GM12878 (cell line): Measurements from ENCODE around the gene APCDD1. TPM values are rescaled to one million over a fixed set of nuclear protein-coding genes. Genes with fewer than 3 reads are reported as not detected.

Experiments
- ATAC-seq: fragments of 200-7000 bp; cut with Tn5 transposase; 3 replicates; pipeline ENCODE4 v1.9.1; 2020; ENCODE audit warnings: mild to moderate bottlenecking, moderate library complexity
- BruUV-seq: library from RNA; stranded (reverse); fragments of 400-500 nt; replicated peaks from 2 replicates; lab custom pipeline; 2021; lab: Mats Ljungman, UMichigan
- CTCF ChIA-PET: fragments of 300-600 bp; sonication (Branson Sonifier 250); formaldehyde crosslinking; extraction: SDS; loops from one replicate; lab custom pipeline; 2021; ENCODE audit warnings: inconsistent platforms; lab: Yijun Ruan, JAX
- POLR2A ChIA-PET: fragments of 350-600 bp; formaldehyde crosslinking; extraction: SDS; loops from one replicate; lab custom pipeline; 2021; ENCODE audit warnings: inconsistent platforms; lab: Charles Lee
- RAD21 ChIA-PET: fragments of 300-600 bp; sonication (Branson Sonifier 250); formaldehyde crosslinking; loops from one replicate; lab custom pipeline; 2023; ENCODE audit warnings: antibody characterized with exemption; ENCODE audit not compliant: unreplicated experiment; lab: Charles Lee
- SMC1A ChIA-PET: fragments of 300-600 bp; sonication (Branson Sonifier 250); formaldehyde crosslinking; loops from one replicate; lab custom pipeline; 2023; ENCODE audit not compliant: unreplicated experiment, uncharacterized antibody; lab: Charles Lee
- DNase-seq: peaks from one replicate; pipeline ENCODE4 v3.0.0-alpha.2; 2011; ENCODE audit warnings: low read depth, low spot score
- FAIRE-seq: peaks from 3 replicates; lab custom pipeline; 2011; peaks lifted over from hg19 to GRCh38; lab: Jason Lieb, UNC
- H2AFZ ChIP-seq: 2 replicates; pipeline ENCODE4 v1.6.0; 2011; ENCODE audit warnings: low read depth, low read length, control low read depth; ENCODE audit not compliant: control insufficient read depth
- H3K27ac ChIP-seq: 2 replicates; pipeline ENCODE4 v1.5.1; 2011; ENCODE audit warnings: control low read depth; ENCODE audit not compliant: control insufficient read depth, insufficient read depth
- H3K27me3 ChIP-seq, 2 experiments: replicated peaks in 1 of 2; 2 replicates each; pipeline versions ENCODE4 v1.6.0 to v1.6.1; 2011; ENCODE audit warnings: low read length in 1 of 2; ENCODE audit not compliant: control insufficient read depth in 2 of 2, insufficient read depth in 2 of 2
- H3K36me3 ChIP-seq, 2 experiments: 2 replicates each; pipeline ENCODE4 v1.5.1; 2011; ENCODE audit warnings: low read length in 1 of 2; ENCODE audit not compliant: control insufficient read depth in 2 of 2, insufficient read depth in 2 of 2
- H3K4me1 ChIP-seq: 2 replicates; pipeline ENCODE4 v1.6.1; 2011; ENCODE audit warnings: mild to moderate bottlenecking, low read length, moderate library complexity, mixed read lengths; ENCODE audit not compliant: control insufficient read depth, insufficient read depth
- H3K4me2 ChIP-seq: 2 replicates; pipeline ENCODE4 v1.6.0; 2011; ENCODE audit warnings: control low read depth; ENCODE audit not compliant: control insufficient read depth, insufficient read depth
- H3K4me3 ChIP-seq: fragments of 200-600 bp; sonication (generic); 2 replicates; pipeline ENCODE4 v1.5.1; 2016
- H3K79me2 ChIP-seq: 2 replicates; pipeline ENCODE4 v1.6.0; 2011; ENCODE audit warnings: low read length; ENCODE audit not compliant: control insufficient read depth, insufficient read depth
- H3K9ac ChIP-seq: 2 replicates; pipeline ENCODE4 v1.8.0; 2011; ENCODE audit warnings: low read length, control low read depth, mixed read lengths; ENCODE audit not compliant: control insufficient read depth, insufficient read depth
- H3K9me3 ChIP-seq: replicated peaks from 3 replicates; pipeline ENCODE4 v1.5.1; 2011; ENCODE audit warnings: mild to moderate bottlenecking, low read length; ENCODE audit not compliant: control insufficient read depth, insufficient read depth
- H4K20me1 ChIP-seq: 2 replicates; pipeline ENCODE4 v1.6.0; 2011; ENCODE audit not compliant: control insufficient read depth, insufficient read depth
- ATF7 ChIP-seq: fragments of 450-650 bp; IDR thresholded peaks from 2 replicates; pipeline ENCODE4 v1.6.1; 2016; ENCODE audit warnings: low read depth, mild to moderate bottlenecking
- CBX5 ChIP-seq: sonication (generic); IDR thresholded peaks from 2 replicates; pipeline ENCODE4 v1.6.1; 2016; ENCODE audit warnings: low read depth, moderate library complexity, mild to moderate bottlenecking, inconsistent platforms
- IKZF1 ChIP-seq: fragments of 450-650 bp; conservative IDR thresholded peaks from 2 replicates; pipeline ENCODE4 v1.6.1; 2017; ENCODE audit warnings: antibody characterized with exemption, mild to moderate bottlenecking
- IKZF2 ChIP-seq, 2 experiments: fragments of 450-650 bp; IDR thresholded peaks; 2 replicates each; pipeline ENCODE4 v1.6.1; 2017; ENCODE audit warnings: mild to moderate bottlenecking in 2 of 2, moderate library complexity in 2 of 2
- MTA2 ChIP-seq: fragments of 450-650 bp; IDR thresholded peaks from 2 replicates; pipeline ENCODE4 v1.6.1; 2016; ENCODE audit warnings: low read depth, mild to moderate bottlenecking, moderate library complexity
- RFX5 ChIP-seq: IDR thresholded peaks from 2 replicates; pipeline ENCODE4 v1.6.1; 2011; ENCODE audit warnings: low read depth, low read length, improper control_type of control experiment
- ZNF592 ChIP-seq: fragments of 450-650 bp; IDR thresholded peaks from 2 replicates; pipeline ENCODE4 v1.6.1; 2017; ENCODE audit warnings: mild to moderate bottlenecking, moderate library complexity
- WGBS: methylation state at CpG from one replicate; pipeline ENCODE4 v1.1.6; 2016; ENCODE audit warnings: low lambda C conversion rate; ENCODE audit not compliant: insufficient replicate concordance, insufficient coverage; ENCODE audit errors: missing lambda C conversion rate; 5-methylcytosine and 5-hydroxymethylcytosine counted together
- in situ Hi-C: fragments of 300-500 bp; cut with MboI; formaldehyde crosslinking; loops from 9 replicates; pipeline ENCODE4 v1.14.3; 2018; ENCODE audit warnings: mixed read lengths
- intact Hi-C: fragments of 100-400 bp; cut with micrococcal nuclease; formaldehyde crosslinking; loops from one replicate; pipeline ENCODE4 v1.14.2; 2022; ENCODE audit not compliant: unreplicated experiment
- polyA plus RNA-seq, 11 experiments: library from polyadenylated mRNA; depleted of rRNA in 4 of 11; unstranded in 6 of 11; stranded (reverse) in 5 of 11; fragments of >200 nt; fragmentation: Nextera tagmentation in 4 of 11; fragmentation: Illumina TruSeq in 1 of 11; extraction: Ambion mirVana in 4 of 11; extraction: Trizol in 1 of 11; gene quantifications; 1 replicate in 1 of 11; 2 replicates in 10 of 11; pipeline versions ENCODE4 v1.2.1 to v1.2.3, GENCODE V29; 2011 to 2016; ENCODE audit warnings: inconsistent platforms in 2 of 11, missing spikeins in 2 of 11, low read depth in 1 of 11
- total RNA-seq, 4 experiments: library from RNA; depleted of rRNA in 3 of 4; stranded (reverse); fragments of >200 nt in 3 of 4; fragmentation: Illumina TruSeq in 1 of 4; extraction: Trizol in 1 of 4; gene quantifications; 2 replicates each; pipeline versions ENCODE4 v1.2.1 to v1.2.3, GENCODE V29; 2013 to 2021
- TF ChIP-seq, protein P1 (sequence below): IDR thresholded peaks from 2 replicates; pipeline ENCODE4 v1.6.1; 2011; ENCODE audit warnings: borderline replicate concordance, low read depth, mild to moderate bottlenecking, moderate library complexity, low read length; ENCODE audit not compliant: insufficient read depth, poor library complexity, severe bottlenecking
- TF ChIP-seq, protein P2 (sequence below): fragments of 450-650 bp; IDR thresholded peaks from 2 replicates; pipeline ENCODE4 v1.6.1; 2017; ENCODE audit warnings: mild to moderate bottlenecking, low read depth, inconsistent platforms; ENCODE audit not compliant: poor library complexity, severe bottlenecking

APCDD1 gene
- total and polyA plus RNA-seq, 10 of the 15 experiments (the other 5 are each of a cell fraction or from before 2014, with no cell fraction given) = not detected

GRCh38 chr18:10482985-10483949, 28.8 kb downstream of the APCDD1 start (continued):
- peak; percentile 60 for TF ChIP-seq IKZF1
- no peak for TF ChIP-seq CBX5
- 0 out of 2 replicates have a peak, but pooled peaks have one; percentile 12 for TF ChIP-seq ZNF592
- peak; percentile 97 for TF ChIP-seq ATF7
- TF ChIP-seq MTA2 = peak; percentile 92

- ChIA-PET POLR2A (no interaction called here), CTCF (interaction anchor here (1.4 to 1.9 kb wide), 2 partner anchors 9 to 12 kb away, joined by 4 to 5 read pairs; no protein-coding TSS in a partner anchor), SMC1A (interaction anchor here (8.1 kb wide), 1 partner anchor 8 kb away, joined by 67 read pairs; no protein-coding TSS in a partner anchor), RAD21 (no interaction called here)
- H3K27me3 ChIP-seq = no peaks in the 10 kb centered on the region
- DNase-seq = no peak
- H3K9ac ChIP-seq = no peak overlapping the region
- no peak overlapping the region for H3K4me2 ChIP-seq
- in situ Hi-C loops = no loop called here
- peaks cover 22% of the 10 kb centered on the region for H3K4me1 ChIP-seq
- H3K9me3 ChIP-seq = no peaks in the 10 kb centered on the region
- no peaks in the 10 kb centered on the region for H4K20me1 ChIP-seq
- no peak overlapping the region for H2AFZ ChIP-seq
- no peaks in the 10 kb centered on the region for H3K79me2 ChIP-seq
- no peak for FAIRE-seq
- H3K36me3 ChIP-seq = no peaks in the 10 kb centered on the region
- ATAC-seq = no peak
- 68% methylated on average over 17 of the region's 20 CpGs for WGBS
- no peak overlapping the region for H3K4me3 ChIP-seq
- TF ChIP-seq IKZF2 (IDR thresholded peaks at IDR 0.05) = no peak
- TF ChIP-seq, protein P1, sequence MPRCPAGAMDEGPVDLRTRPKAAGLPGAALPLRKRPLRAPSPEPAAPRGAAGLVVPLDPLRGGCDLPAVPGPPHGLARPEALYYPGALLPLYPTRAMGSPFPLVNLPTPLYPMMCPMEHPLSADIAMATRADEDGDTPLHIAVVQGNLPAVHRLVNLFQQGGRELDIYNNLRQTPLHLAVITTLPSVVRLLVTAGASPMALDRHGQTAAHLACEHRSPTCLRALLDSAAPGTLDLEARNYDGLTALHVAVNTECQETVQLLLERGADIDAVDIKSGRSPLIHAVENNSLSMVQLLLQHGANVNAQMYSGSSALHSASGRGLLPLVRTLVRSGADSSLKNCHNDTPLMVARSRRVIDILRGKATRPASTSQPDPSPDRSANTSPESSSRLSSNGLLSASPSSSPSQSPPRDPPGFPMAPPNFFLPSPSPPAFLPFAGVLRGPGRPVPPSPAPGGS = no peak
- TF ChIP-seq, protein P2, sequence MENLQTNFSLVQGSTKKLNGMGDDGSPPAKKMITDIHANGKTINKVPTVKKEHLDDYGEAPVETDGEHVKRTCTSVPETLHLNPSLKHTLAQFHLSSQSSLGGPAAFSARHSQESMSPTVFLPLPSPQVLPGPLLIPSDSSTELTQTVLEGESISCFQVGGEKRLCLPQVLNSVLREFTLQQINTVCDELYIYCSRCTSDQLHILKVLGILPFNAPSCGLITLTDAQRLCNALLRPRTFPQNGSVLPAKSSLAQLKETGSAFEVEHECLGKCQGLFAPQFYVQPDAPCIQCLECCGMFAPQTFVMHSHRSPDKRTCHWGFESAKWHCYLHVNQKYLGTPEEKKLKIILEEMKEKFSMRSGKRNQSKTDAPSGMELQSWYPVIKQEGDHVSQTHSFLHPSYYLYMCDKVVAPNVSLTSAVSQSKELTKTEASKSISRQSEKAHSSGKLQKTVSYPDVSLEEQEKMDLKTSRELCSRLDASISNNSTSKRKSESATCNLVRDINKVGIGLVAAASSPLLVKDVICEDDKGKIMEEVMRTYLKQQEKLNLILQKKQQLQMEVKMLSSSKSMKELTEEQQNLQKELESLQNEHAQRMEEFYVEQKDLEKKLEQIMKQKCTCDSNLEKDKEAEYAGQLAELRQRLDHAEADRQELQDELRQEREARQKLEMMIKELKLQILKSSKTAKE = no peak
- no peak for TF ChIP-seq RFX5
- H3K27ac ChIP-seq = no peak overlapping the region
- intact Hi-C loops = loop anchor here (10.0 kb wide), 1 partner anchor 91 kb away; no protein-coding TSS in a partner anchor
- BruUV-seq = no TSS peak
Measured at GRCh38 chr18:10485475-10485874, 31.0 kb downstream of the APCDD1 start.
